ENCODE data around the gene ANKS1B.

Gene ANKS1B

GRCh38 chr12:98830657-98831056 lies 1154.1 kb downstream of the ANKS1B start:
- no peak for DNase-seq

- DNase-seq: no peak
These were observed 1155.7 kb downstream of the ANKS1B start for GRCh38 chr12:98828802-98829600.

- no peak for DNase-seq
These were observed 1161.7 kb downstream of the ANKS1B start for GRCh38 chr12:98823012-98823411.

- no peak for DNase-seq
These were observed 1162.9 kb downstream of the ANKS1B start for GRCh38 chr12:98821866-98822265.

GRCh38 chr12:98821232-98821631 lies 1163.5 kb downstream of the ANKS1B start:
- DNase-seq: no peak

GRCh38 chr12:98819821-98820404 lies 1164.8 kb downstream of the ANKS1B start:
- DNase-seq: no peak

GRCh38 chr12:98819071-98819470 lies 1165.7 kb downstream of the ANKS1B start:
- no peak for DNase-seq

- DNase-seq: no peak
These were observed 1166.5 kb downstream of the ANKS1B start for GRCh38 chr12:98818239-98818638.

GRCh38 chr12:98817742-98818141 lies 1167.0 kb downstream of the ANKS1B start:
- DNase-seq: no peak

- DNase-seq: no peak
These were observed 1168.0 kb downstream of the ANKS1B start for GRCh38 chr12:98816720-98817119.

GRCh38 chr12:98814254-98814653 lies 1170.5 kb downstream of the ANKS1B start:
- no peak for DNase-seq

- DNase-seq: no peak
These were observed 1172.5 kb downstream of the ANKS1B start for GRCh38 chr12:98812225-98812624.

- no peak for DNase-seq
These were observed 1176.4 kb downstream of the ANKS1B start for GRCh38 chr12:98808243-98808875.

GRCh38 chr12:98807187-98807586 lies 1177.5 kb downstream of the ANKS1B start:
- DNase-seq: no peak

- DNase-seq: no peak
These were observed 1181.1 kb downstream of the ANKS1B start for GRCh38 chr12:98803468-98804209.

- DNase-seq: no peak
These were observed 1184.9 kb downstream of the ANKS1B start for GRCh38 chr12:98799822-98800221.

GRCh38 chr12:98799146-98799810 lies 1185.5 kb downstream of the ANKS1B start:
- DNase-seq: no peak

- no peak for DNase-seq
These were observed 1187.5 kb downstream of the ANKS1B start for GRCh38 chr12:98797200-98797599.

- DNase-seq: no peak
These were observed 1188.0 kb downstream of the ANKS1B start for GRCh38 chr12:98796745-98797144.

GRCh38 chr12:98793121-98793520 lies 1191.6 kb downstream of the ANKS1B start:
- DNase-seq: no peak

- no peak for DNase-seq
These were observed 1193.3 kb downstream of the ANKS1B start for GRCh38 chr12:98791406-98791805.

- DNase-seq: no peak
These were observed 1196.3 kb downstream of the ANKS1B start for GRCh38 chr12:98788396-98788795.

GRCh38 chr12:98786653-98787052 lies 1198.1 kb downstream of the ANKS1B start:
- no peak for DNase-seq
